Activated CD4-positive, alpha-beta T cell treated with anti-CD3 and anti-CD28 coated beads, Interleukin-2, amount 50 U/mL, for 16 hours (primary cell): ENCODE data around the gene PDXDC1.
A peak's percentile ranks its signal among the peaks of the same experiment; 100 is the strongest.
"Not testable (repeated sequence)": the region's sequence is repeated elsewhere in the genome, so short reads cannot be mapped to it uniquely, and the experiment has no call there.

Experiments
- DNase-seq: peaks from one replicate; pipeline ENCODE4 v3.0.0-alpha.2; 2020

PDXDC1 gene

DNA sequence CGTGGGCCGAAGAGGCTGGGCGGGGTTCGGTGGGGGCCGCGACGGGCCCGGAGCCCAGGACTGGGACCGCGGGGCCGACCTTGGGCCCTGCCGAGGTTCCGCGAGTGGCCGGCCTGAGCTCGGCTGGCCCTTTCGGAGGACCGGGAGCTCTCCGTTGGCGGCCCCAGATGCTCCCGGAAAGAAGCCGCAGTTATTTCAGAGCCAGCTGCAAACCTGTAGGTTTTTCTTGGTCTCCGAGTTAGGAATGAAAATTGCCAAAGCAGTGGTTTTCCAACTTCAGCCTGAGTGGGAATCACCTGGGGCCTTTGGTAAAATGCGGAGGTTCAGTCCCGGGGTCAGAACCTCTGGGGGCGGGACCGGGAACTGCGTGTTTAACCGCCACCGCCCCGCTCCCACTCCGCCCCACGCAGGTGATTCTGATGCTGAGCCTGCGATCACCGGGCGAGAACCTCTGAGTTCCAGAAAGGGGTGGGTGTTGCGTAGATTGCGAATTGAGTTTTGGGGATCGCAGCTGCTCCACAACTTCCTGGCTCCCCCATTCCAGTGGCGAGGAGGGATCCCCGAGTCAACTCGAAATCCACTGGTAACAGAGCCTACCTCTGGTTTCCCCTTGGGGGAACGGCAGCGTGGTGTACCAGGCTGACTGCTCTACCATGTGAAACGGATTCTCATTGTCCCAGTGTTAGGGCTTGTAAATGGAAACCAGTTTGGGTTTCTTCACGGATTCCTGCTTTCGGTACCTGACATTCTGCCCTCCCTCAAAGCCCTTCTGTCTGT lies 780 bp downstream of the PDXDC1 start:
- peak; percentile 31 for DNase-seq

GRCh38 chr16:14976971-14977736 lies 2.3 kb downstream of the PDXDC1 start:
- DNase-seq = not testable (repeated sequence)

DNA sequence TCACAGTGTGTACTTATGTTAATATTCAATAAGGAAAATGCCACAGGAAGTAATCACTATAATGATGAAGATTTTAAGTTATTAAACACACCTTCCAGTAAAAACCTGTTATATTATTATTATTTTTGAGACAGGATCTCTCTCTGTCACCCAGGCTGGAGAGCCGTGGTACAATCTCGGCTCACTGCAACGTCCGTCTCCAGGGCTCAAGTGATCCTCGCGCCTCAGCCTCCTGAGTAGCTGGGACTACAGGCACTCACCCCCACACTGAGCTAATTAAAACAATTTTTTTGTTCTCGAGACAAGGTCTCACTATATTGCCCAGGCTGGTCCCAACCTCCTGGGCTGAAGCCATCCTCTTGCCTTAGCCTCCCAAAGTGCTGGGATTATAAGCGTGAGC lies 3.5 kb downstream of the PDXDC1 start:
- DNase-seq = not testable (repeated sequence)

DNA sequence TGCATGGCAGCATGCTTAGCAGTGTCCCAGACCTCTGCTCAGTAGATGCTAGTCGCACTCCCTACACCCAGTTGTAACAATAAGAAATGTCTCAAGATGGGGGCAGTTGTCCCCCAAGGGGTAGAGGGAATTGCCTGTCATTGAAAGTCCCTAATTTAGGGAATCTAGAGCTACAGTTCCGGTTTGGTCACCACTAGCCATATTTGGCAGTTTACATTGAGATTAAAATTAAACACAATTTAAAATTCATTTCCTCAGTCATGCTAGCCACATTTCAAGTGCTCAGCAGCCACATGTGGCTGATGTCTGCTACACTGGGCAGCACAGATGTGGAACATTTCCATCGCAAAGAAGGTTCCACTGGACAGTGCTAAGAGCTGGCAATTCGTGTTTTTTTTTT lies 4.1 kb downstream of the PDXDC1 start:
- DNase-seq = not testable (repeated sequence)

GRCh38 chr16:14981234-14981633 lies 6.4 kb downstream of the PDXDC1 start:
- not testable (repeated sequence) for DNase-seq

GRCh38 chr16:14982521-14982920 lies 7.7 kb downstream of the PDXDC1 start:
- DNase-seq = not testable (repeated sequence)

- DNase-seq = not testable (repeated sequence)
These were observed 13.3 kb downstream of the PDXDC1 start for GRCh38 chr16:14988092-14988491.

DNA sequence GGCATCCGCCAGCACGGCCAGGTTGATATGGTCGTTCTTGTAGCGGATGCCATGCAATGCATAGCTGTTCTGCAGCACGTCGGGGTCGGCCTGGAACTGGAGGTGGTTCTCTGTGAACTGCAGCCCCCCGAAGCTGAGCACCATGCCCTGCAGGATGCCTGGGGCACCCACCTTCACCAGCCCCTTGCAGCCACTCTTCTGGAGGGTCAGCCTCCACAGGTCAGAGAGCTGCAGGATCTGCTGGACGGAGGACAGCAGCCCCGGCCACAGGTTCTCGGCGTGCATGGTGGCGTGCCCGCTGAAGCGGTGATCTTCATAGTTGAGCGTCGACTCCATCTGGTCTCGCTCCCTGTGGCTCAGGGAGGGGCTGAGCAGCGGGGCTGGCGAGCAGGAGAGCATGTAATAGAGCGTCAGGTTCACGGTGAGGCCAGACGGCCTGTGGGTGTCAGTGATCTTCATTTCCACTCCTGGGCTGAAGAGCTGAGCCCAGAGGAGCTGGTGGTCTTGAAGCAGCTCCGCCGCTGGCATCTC lies 13.9 kb downstream of the PDXDC1 start:
- DNase-seq = not testable (repeated sequence)

DNA sequence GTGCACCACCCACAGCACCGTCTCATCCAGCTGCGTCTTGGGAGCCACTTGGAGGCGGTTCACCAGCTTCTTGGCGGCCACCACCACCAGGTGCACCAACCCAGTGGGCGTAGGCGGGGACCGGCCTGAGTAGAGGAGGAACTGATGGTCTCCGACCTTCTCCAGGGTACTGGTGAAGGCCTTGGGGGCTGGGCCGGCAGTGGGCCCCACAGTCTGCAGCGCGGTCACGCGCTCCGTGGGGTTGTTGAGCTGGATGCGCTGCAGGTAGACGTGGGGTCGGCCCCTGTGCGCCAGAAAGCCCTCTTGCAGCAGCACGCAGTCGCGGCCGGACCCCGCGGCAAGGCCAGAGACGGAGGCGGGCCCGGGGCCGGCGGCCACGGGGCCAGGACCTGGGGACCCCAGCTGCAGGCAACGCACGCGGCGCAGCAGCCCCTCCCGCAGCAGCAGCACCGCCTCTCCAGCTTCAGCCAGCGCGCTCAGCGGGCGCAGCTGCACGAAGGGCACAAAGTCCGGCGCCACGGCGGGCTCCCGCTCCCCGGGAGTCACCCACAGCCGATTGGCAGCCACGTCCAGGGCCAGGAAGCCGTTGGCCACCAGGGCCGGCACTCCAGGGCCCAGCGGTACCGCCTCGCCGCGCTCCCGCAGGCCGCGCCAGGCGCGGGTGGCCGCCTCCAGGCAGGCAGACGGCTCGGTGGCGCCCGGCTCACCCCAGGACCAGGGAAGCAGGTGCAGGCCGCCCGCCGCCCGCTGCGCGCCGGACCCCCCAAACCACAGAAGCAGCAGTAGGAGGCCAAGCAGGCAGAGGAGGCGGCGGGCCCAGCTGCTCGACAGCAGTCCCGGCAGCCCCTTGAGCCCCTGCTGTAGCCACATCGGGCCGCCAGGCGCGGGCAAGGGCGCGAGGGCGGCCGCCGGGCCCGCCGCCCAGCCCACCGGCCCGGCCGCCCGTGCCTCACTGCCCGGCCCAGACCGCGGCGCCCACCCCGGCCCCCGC lies 14.8 kb downstream of the PDXDC1 start:
- DNase-seq = not testable (repeated sequence)

DNA sequence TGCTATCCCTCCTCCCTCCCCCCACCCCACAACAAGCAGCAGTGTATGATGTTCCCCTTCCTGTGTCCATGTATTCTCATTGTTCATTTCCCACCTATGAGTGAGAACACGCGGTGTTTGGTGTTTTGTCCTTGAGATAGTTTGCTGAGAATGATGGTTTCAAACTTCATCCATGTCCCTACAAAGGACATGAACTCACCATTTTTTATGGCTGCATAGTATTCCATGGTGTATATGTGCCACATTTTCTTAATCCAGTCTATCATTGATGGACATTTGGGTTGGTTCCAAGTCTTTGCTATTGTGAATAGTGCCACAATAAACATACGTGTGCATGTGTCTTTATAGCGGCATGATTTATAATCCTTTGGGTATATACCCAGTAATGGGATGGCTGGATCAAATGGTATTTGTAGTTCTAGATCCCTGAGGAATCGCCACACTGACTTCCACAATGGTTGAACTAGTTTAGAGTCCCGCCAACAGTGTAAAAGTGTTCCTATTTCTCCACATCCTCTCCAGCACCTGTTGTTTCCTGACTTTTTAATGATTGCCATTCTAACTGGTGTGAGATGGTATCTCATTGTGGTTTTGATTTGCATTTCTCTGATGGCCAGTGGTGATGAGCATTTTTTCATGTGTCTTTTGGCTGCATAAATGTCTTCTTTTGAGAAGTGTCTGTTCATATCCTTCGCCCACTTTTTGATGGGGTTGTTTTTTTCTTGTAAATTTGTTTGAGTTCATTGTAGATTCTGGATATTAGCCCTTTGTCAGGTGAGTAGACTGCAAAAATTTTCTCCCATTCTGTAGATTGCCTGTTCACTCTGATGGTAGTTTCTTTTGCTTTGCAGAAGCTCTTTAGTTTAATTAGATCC lies 18.7 kb downstream of the PDXDC1 start:
- not testable (repeated sequence) for DNase-seq

- DNase-seq = not testable (repeated sequence)
These were observed 21.9 kb downstream of the PDXDC1 start for GRCh38 chr16:14996702-14997101.

DNA sequence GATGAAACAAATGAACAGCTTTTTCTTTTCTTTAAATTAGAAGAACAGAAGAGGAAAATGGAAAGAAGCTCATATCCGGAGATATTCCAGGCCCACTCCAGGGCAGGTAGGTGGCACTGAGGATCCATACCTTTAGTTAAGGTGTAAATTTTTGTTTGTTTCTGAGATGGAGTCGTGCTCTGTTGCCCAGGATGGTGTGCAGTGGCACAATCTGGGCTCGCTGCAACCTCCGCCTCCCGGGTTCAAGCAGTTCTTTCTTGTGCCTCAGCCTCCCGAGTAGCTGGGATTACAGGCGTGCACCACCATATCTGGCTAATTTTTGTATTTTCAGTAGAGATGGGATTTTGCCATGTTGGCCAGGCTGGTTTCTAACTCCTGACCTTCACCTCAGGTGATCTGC lies 23.5 kb downstream of the PDXDC1 start:
- not testable (repeated sequence) for DNase-seq

DNA sequence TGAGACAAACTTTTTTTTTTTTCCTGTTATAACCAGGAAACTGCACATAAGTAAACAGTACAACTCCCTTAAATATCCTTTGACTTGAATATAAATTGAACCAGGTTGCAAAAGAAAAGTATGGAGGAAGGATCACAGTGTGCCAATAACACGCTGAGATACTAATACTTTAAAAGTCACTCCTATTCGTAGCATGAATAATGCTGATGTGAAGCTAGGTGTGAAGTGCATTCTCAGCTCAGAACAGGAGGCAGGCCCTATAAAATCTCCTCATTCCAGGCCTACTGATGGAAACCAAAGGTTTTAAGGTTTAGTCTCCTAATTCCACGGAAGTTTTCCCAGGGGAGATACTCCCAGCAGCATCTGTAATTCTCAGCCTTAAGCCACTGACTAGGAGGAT lies 25.0 kb downstream of the PDXDC1 start:
- DNase-seq = not testable (repeated sequence)

- not testable (repeated sequence) for DNase-seq
These were observed 27.6 kb downstream of the PDXDC1 start for GRCh38 chr16:15002448-15002847.

GRCh38 chr16:15005357-15006132 lies 30.7 kb downstream of the PDXDC1 start:
- not testable (repeated sequence) for DNase-seq

DNA sequence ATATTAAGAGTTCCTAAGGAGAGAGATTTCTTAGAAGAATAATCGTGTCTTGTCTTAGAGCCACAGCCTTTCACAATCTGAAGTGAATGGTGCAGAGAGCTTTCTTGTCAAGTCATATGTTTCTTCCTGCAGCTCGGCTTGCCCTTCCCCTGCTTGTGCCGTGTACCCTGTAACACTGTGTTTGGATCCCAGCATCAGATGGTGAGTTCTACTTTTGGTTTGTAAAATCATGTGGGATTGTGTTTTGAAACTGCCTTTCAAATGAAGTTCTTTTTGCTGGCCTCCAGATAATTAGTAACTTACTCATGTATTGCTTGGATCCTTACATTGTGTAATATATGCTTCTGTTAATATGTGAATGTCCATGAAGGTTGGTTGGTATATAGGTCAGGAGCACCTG lies 33.8 kb downstream of the PDXDC1 start:
- not testable (repeated sequence) for DNase-seq

GRCh38 chr16:15012941-15013340 lies 38.1 kb downstream of the PDXDC1 start:
- DNase-seq = not testable (repeated sequence)

DNA sequence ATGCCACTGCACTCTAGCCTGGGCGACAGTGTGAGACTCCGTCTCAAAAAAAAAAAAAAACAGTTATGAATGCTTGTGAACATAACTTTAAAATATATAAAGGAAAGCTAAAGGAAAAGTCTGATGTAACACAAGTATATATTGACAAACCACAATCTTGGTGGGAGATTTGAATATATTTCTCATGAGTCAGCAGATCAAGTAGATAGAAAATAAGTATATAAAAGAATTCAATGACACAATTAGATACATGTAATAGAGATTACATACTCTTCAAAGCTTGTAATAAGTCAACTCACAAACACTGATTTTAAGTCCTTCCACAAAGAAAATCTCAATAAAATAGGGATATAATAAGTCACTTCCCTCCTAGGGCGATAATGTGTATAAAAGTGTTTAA lies 40.8 kb downstream of the PDXDC1 start:
- DNase-seq = not testable (repeated sequence)

GRCh38 chr16:15016354-15016753 lies 41.5 kb downstream of the PDXDC1 start:
- not testable (repeated sequence) for DNase-seq

DNA sequence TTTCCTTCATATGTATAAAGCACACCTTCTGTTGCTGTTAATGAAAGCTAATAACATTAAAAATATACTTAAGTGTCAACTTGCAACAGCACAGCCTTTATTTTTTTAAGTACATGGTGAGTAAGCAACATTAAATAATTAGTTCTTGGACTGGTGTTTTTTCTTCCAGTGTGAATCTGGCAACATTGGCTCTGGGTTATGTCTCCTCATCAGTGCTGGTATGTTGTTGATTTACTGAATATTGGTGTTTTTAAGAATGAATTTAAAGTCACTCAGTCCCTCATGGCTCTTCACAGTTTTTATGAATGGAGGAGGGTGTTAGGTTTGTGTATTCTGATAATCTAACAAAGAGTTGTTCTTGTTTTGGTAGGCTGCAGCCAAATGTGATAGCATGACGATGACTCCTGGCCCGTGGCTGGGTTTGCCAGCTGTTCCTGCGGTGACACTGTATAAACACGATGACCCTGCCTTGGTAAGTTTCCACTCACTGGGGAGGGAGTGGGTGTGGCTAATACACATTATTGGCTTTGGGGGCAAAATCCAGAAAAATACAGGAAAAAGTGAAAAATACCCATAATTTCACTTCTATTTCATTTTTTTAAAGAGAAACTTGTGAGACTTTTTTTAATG lies 42.2 kb downstream of the PDXDC1 start:
- not testable (repeated sequence) for DNase-seq
